Fibroblast of lung (primary cell): ENCODE data around the gene ACOXL.

ENCODE experiments used
- CTCF ChIP-seq, 2 donors: IDR thresholded peaks in 1 of 2; conservative IDR thresholded peaks in 1 of 2; 1 replicate in 1 of 2; 2 replicates in 1 of 2; pipeline ENCODE4 v1.5.1; 2011 to 2012; ENCODE audit warnings: low read length in 2 of 2, control low read depth in 1 of 2, inconsistent platforms in 1 of 2, low read depth in 1 of 2, mild to moderate bottlenecking in 1 of 2
- EZH2 ChIP-seq: IDR thresholded peaks from 2 replicates; pipeline ENCODE4 v1.5.1; 2012; ENCODE audit warnings: low read length, control low read depth, mild to moderate bottlenecking; ENCODE audit errors: missing control alignments

DNA sequence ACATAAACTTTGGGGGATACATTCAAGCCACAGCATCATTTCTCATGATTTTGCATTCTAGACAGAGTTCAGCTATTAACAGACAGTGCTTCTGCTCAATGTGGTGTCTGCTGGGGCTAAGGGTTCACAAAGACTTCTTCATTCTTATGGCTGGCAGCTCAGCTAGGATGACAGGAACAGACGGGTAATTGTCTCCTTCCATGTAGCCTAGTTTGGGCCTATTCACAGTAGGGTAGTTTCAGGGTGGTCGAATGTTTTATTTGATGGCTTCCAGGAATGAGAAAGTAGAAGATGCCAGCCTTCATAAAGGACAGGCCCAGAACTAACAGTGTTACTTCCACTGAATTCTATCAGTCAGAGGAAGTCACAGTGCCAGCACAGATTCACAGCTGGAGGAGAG, 362.3 kb downstream of the ACOXL start:
- TF ChIP-seq CTCF (conservative IDR thresholded peaks at IDR 0.05 in 1 of 2, IDR thresholded peaks at IDR 0.05 in 1 of 2; ENCODE audit: low read depth in 1 of 2, low read length in 2 of 2) (no peak), EZH2 (no peak)
